ENCODE results near the gene GPR146. TPM values are rescaled to one million over a fixed set of nuclear protein-coding genes. Genes with fewer than 3 reads are reported as not detected.
"Not testable (repeated sequence)": the region's sequence is repeated elsewhere in the genome, so short reads cannot be mapped to it uniquely, and the experiment has no call there.

The GPR146 gene
- total RNA-seq, 4 donors from 2014 or later: 9.2 to 14.5 TPM; not detected in 2

DNA sequence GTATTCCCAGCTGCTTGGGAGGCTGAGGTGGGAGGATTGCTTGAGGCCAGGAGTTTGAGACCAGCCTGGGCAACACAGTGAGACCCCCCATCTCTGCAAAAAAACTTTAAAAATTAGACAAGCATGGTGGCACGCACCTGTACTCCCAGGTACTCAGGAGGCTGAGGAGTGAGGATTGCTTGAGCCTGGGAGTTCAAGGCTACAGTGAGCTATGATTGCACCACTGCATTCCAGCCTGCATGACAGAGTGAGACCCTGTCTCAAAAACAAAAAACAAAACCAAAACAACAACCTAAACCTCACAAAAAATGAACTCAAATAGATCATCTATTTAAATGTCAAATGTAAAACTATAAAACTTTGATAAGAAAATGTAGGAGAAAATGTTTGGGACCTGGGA is 4.1 kb upstream of the GPR146 start:
- WGBS, 2 donors (ENCODE audit: low coverage in 1 of 2): 95% methylated on average over 1 of the region's 1 CpG; no CpG with 5 or more reads in 1 of the 2 donors
- in situ Hi-C loops (cut with MboI; ENCODE audit: low pct_ligation_motif_present in 1 of 4, low pct_unique_long_range_greater_than_20kb in 1 of 4, low sequenced_read_pairs in 3 of 4); H3K9me3 ChIP-seq; H3K36me3 ChIP-seq; DNase-seq; H3K4me3 ChIP-seq; intact Hi-C loops (cut with DNase I; ENCODE audit: low total_unique reads); H3K27me3 ChIP-seq: not testable (repeated sequence)
- peaks cover 14 to 32% (median 17%) of the 10 kb centered on the region in 4 donors for H3K4me1 ChIP-seq
- peak overlapping the region in 3 of 4 donors; percentile 24 to 48 (median 33) for H3K27ac ChIP-seq

- H3K9me3 ChIP-seq: no peaks in the 10 kb centered on the region
- H3K27ac ChIP-seq: peak overlapping the region; percentile 18 to 48 (median 28)
- H3K4me3 ChIP-seq: no peak overlapping the region
- no peaks in the 10 kb centered on the region for H3K27me3 ChIP-seq
- TF ChIP-seq POLR2AphosphoS5 (IDR thresholded peaks at IDR 0.05) (no peak), CTCF (IDR thresholded peaks at IDR 0.05) (no peak), EP300 (IDR thresholded peaks at IDR 0.05; ENCODE audit: low read depth) (no peak), POLR2A (IDR thresholded peaks at IDR 0.05) (no peak)
- WGBS, 2 donors (ENCODE audit: low coverage in 1 of 2): 70 to 75% methylated on average over 2 to 16 of the region's 16 CpGs
- peaks cover 20 to 37% (median 23%) of the 10 kb centered on the region in 4 donors for H3K4me1 ChIP-seq
- H3K36me3 ChIP-seq: no peaks in the 10 kb centered on the region
- in situ Hi-C loops (cut with MboI; ENCODE audit: low pct_ligation_motif_present in 1 of 4, low pct_unique_long_range_greater_than_20kb in 1 of 4, low sequenced_read_pairs in 3 of 4): no loop called here
- intact Hi-C loops (cut with DNase I; ENCODE audit: low total_unique reads): no loop called here
- no peak for DNase-seq
Measured at GRCh38 chr7:1040790-1041189, 3.6 kb upstream of the GPR146 start.

DNA sequence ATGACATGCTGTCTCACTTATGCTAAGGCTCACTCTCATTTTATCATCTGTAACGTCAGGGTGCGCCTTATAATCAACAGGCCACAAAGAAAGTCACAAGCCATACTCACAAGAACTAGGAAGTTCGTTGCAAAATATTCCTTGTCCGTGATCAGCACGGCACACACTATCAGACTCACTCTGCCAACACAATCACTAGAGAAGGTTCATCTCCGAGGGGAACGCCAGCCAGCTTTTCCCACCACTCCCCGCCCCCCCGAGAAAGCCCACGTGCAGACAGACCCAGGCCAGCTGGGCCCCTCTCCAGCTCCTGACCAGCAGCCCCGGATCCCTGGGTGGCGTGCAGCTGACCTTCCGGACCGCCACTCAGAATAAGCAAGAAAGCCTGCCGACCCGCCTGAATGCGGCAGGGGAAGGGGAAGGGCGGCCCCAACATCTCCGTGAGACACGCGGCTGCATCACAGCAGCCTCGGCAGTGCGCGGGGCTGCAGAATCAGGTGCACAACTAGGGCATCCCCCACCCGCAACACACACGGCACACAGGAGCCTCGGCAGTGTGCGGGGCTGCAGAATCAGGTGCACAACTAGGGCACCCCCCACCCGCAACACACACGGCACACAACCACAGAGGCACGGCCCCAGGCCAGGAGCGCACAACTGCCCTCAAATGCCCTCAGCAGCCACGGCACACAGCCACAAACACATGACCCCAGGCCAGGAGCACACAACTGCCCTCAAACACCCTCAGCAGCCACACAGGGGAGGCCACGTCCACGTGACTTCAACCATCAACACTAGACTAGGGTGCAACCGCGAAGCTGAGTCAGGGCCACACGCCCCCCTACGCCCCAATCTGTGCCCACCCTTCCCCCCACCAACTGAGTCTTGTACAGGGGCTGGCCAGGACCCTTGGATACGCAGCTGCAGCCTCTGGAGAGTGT is 2.5 kb upstream of the GPR146 start:
- Histone ChIP-seq H3K9me3 (no peaks in the 10 kb centered on the region), H3K27ac (peak overlapping the region in 1 of 4 donors; percentile 24), H3K36me3 (no peaks in the 10 kb centered on the region), H3K27me3 (no peaks in the 10 kb centered on the region), H3K4me1 (peaks cover 21 to 47% (median 30%) of the 10 kb centered on the region in 4 donors), H3K4me3 (no peak overlapping the region)
- no peak for DNase-seq
- intact Hi-C loops (cut with DNase I; ENCODE audit: low total_unique reads): no loop called here
- in situ Hi-C loops (cut with MboI; ENCODE audit: low pct_ligation_motif_present in 1 of 4, low pct_unique_long_range_greater_than_20kb in 1 of 4, low sequenced_read_pairs in 3 of 4): no loop called here
- 79 to 81% methylated on average over 5 to 17 of the region's 40 CpGs for WGBS, 2 donors (ENCODE audit: low coverage in 1 of 2)
- TF ChIP-seq POLR2A (IDR thresholded peaks at IDR 0.05): no peak
- no peak for TF ChIP-seq POLR2AphosphoS5 (IDR thresholded peaks at IDR 0.05)
- TF ChIP-seq CTCF (IDR thresholded peaks at IDR 0.05): no peak
- TF ChIP-seq EP300 (IDR thresholded peaks at IDR 0.05; ENCODE audit: low read depth): no peak

DNA sequence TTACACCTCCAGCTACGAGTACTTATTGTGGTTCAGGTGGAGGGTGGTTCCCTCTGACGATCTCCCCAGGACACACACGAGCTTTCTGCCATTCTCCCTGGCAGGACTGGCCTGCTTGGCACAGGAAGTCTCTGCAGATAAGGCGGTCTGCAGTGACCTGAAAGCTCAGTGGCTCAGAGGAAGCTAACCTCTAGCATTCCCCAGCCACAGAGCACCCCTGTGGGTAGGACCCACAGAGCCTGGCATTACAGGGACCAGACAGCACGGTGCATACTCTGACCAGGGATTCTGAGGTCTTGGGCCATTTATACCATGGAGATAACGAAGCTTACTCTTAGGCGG is 1.9 kb upstream of the GPR146 start:
- H3K36me3 ChIP-seq: no peaks in the 10 kb centered on the region
- H3K9me3 ChIP-seq: no peaks in the 10 kb centered on the region
- TF ChIP-seq CTCF (IDR thresholded peaks at IDR 0.05) (no peak), POLR2A (IDR thresholded peaks at IDR 0.05) (no peak), POLR2AphosphoS5 (IDR thresholded peaks at IDR 0.05) (no peak), EP300 (IDR thresholded peaks at IDR 0.05; ENCODE audit: low read depth) (no peak)
- 88% methylated on average over 7 of the region's 7 CpGs; no CpG with 5 or more reads in 1 of the 2 donors for WGBS, 2 donors (ENCODE audit: low coverage in 1 of 2)
- H3K27ac ChIP-seq: peak overlapping the region; percentile 85 to 94 (median 94)
- intact Hi-C loops (cut with DNase I; ENCODE audit: low total_unique reads): no loop called here
- no peaks in the 10 kb centered on the region for H3K27me3 ChIP-seq
- in situ Hi-C loops (cut with MboI; ENCODE audit: low pct_ligation_motif_present in 1 of 4, low pct_unique_long_range_greater_than_20kb in 1 of 4, low sequenced_read_pairs in 3 of 4): no loop called here
- peaks cover 21 to 54% (median 36%) of the 10 kb centered on the region in 4 donors for H3K4me1 ChIP-seq
- no peak for DNase-seq
- no peak overlapping the region for H3K4me3 ChIP-seq

Data from transverse colon (tissue), 4 donors.